ENCODE measurements around the gene ATP12A.

ATP12A gene

DNA sequence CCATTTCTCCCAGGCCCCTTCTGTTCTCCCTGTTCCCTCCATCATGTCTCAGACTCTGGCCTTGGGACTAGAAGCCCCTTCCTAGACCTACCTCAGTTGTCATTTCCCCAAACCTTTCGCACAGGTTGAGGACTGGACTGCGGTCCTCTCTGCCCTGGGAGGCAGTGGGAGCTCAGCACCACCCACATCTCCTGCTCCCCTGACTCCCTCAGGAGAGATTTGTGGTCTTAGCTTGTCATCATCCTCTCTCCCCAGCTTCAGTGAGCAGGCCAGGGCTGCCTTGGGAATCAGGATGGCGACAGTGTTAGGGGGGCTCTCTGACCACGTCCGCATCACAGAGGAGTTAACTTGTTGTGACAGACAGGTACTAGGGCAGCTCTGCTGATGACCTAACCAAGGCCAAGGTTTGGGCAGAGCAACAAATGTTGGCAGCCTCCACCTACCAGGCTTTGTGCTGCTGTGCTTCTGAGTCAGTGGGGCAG is 58.2 kb downstream of the ATP12A start:
- DNase-seq = no peak

DNA sequence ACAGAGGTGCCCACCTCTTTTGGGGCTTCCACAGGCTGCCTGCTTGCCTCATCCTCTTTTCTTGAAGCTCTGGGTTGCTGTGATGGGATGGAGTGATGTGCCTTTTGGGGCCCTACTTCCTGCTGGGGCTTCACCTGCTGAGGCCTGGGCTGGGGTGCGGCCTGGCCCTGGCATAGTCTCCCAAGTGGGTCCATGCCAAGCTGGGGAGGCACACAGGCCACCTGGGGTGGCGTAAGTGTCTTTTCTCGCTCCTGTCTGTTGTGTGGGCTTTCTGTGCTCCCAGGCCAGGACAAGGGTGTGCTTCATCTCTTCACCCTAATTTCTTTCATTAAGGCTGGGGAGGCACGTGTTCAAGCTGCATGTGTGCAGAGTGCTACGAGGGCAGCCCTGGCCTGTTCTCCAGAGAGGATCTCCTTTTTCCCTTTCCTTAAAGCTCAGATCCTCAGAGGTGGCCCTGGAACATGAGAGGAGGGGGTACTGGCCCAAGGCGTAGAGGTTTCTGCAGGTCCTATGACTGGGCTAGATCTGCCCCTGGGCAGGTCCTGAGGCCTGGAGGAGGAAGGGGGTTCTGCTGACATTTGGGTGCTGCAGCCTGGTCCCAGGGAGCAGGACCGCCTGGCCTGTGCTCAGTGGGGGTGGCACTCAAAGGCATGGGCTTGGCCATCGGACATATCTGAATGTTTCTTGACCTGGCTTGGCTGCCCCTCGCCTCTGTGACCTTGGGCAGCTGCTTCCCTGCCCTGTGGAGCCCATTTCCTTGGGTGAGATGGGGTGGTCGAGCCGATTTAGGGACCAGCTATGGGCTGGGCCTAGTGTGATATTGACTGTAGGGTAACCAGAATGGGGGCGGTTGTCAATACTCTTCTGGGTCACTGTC is 60.0 kb downstream of the ATP12A start:
- no peak for DNase-seq

GRCh38 chr13:24741016-24741662 is 60.9 kb downstream of the ATP12A start:
- DNase-seq = no peak

GRCh38 chr13:24741791-24742190 is 61.6 kb downstream of the ATP12A start:
- no peak for DNase-seq

DNA sequence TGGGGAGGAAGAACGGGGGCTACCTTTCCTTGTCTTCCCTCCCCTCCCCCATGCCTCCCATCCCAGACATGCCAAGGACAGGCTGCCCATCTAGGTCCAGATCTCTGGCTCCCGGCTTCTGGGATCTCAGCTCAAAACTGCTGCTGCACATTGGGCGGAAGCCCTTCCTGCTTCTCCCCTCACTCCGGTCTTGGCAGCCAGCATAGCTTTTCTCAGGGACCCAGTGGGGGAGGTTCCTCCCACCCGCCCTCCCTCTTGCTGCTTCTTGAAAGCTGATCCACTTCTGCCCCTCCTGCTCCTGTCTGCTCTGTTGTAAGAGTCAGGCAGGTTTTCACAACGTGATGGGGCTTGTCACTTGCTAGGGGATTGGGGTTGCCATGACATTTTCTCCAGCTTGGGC is 62.1 kb downstream of the ATP12A start:
- no peak for DNase-seq

DNA sequence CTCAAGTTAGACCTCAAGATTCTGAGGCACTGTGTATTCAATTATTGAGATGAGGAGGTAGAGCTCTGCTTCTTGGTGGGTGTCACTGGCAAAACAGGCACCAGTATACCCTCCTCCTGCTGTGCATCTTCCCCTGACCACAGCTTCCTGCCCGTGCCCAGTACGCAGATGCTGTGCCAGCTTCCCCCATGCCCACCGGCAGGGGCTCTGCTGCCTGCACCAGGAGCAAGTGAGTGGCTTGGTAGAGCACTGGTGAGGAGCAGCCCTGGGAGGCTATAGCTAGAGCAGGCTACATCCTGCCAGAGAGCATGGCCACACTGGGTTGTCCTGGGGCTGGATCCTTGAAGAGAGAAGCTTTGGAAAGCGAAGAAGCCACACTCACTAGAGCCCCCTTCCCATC is 62.8 kb downstream of the ATP12A start:
- DNase-seq = no peak

GRCh38 chr13:24744247-24744646 is 64.0 kb downstream of the ATP12A start:
- no peak for DNase-seq

DNA sequence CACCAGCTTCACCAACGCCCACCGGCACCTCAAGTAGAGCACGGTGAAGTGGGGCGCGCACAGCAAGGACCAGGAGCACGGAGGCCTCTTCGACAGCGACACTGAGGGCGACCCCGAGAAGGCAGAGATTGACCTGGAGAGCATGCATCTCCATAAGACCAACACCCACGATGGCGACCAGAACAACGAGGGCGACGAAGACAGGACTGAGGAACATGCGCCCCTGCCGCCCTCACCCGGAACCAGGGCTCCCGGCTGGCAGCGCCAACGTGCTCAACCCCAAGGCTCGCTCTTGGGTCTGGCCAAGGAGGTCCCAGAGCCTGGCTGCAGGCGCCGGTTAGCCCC is 65.3 kb downstream of the ATP12A start:
- no peak for DNase-seq

DNA sequence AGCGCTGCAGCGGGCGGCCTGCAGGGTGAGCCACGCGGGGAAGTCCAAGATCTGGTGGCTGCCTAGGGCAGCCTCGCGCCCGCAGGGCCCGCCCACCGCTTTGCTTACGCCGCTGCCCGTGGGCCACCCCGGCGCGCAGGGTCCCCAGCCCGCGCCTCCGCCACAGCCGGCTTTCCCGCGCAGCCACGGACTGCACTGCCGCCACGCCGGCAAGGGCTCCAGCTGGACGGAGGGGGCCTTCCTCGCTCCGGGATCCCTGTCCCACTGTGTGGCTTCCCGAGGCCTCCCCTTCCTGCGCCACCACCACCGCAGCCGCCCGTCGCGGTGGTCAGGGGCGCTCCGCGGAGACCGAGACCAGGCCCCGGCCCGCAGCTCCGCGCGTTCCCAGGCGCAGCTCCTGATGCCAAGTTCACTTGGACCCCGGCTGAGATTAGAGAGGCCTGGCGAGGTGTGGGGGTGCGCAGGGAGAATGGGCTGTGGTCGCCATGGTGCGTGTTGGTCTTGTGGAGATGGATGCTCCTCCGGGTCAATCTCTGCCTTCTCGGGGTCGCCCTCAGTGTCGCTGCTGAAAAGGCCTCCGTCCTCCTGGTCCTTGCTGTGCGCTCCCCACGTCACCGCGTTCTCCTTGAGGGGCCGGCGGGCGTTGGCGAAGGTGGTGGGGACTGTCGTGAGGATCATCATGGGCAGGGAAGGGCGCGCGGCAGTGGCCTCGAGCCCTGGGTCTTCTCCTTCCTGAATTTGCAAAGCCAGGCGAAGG is 65.8 kb downstream of the ATP12A start:
- no peak for DNase-seq

- no peak for DNase-seq
Measured at GRCh38 chr13:24746618-24747247, 66.5 kb downstream of the ATP12A start.

GRCh38 chr13:24747248-24748060 is 67.2 kb downstream of the ATP12A start:
- DNase-seq = no peak

DNA sequence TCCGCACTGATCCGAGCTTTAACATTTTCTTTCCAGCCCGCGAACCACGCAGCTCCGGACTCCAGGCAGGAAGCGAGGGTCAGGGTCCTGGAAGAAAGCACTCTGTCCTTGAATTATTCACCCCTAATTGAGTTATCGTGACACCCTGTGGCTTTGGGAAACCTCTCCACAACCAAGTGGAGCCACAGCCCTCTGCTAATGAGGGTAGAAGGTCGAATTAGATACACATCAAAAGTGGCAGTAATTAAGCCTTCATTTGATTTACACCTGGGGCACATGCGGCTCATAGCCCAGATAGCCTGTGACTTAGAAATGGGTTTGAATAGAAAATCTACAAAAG is 67.8 kb downstream of the ATP12A start:
- no peak for DNase-seq

- no peak for DNase-seq
Measured at GRCh38 chr13:24759197-24759596, 79.0 kb downstream of the ATP12A start.

All from GF-D8 (cell line).